GM19324 (cell line): ENCODE results near the gene PADI4.

Experiments
- ATAC-seq: cut with Tn5 transposase; IDR thresholded peaks from one replicate; pipeline ENCODE4 v1.9.1; 2021; ENCODE audit warnings: mild to moderate bottlenecking, moderate library complexity; ENCODE audit not compliant: unreplicated experiment, low FRiP score

PADI4 gene

DNA sequence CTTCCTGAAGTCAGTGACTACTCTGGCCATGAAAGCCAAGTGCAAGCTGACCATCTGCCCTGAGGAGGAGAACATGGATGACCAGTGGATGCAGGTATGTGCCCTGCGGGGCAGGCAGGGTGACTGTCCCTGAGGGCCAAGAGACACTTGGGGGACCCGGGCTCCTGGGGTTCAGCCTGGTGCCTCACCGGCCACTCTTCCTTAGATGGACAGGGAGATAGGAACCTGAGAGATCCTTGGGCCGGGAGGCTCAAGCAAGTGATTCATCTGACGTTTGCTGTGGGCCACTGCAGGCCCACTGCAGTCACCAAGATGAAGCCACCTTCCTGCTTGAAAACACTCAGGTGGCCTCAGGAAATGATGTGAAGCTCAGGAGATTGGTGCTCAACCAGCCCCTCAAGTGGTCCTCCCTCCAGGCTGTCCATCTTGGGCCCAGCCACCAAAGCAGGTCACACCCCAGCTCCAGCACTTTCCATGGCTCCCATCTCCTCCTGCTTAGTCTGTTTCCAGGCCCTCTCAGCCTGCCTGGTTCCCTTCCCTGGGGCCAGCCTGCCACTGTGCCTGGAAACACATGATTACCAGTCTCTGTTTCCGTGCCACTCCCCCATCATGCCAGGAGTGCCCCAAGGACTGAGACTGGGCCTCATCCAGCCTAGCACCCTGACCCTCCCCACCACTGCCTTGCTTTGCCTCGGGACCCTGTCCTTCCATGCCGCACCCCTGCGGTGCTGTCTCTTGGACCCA lies 38.2 kb downstream of the PADI4 start:
- no peak for ATAC-seq

GRCh38 chr1:17347769-17348592 lies 40.0 kb downstream of the PADI4 start:
- ATAC-seq: no peak

DNA sequence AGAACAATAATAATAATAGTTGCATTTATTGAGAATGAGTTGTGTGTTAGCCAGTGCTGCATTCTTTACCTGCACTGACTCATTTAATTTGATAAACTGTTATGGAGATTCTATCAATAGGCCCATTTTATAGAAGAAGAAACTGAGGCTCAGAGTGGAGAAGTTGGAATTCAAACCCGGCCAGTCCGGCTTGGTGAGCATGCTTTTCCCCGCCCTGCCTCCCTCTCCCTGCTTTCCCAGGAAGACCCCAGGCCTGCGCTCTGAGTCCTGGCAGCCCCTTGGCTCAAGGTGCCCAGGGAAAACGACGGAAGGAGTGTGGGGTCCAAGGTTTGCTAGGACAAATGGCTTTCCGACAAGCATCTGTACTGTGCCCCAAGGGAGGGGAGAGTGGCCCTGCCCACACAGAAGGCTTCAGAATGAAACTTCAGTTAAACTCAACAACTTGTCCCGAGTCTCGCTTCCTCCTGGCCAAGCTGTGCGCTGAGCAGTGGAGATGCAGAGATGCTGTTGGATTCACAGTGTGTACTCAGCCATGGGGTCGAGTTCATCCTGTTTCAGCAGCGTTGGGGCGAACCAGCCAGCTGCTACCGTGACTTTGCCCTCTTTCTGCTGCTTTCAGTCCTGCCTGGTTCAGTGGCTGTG lies 40.7 kb downstream of the PADI4 start:
- no peak for ATAC-seq

DNA sequence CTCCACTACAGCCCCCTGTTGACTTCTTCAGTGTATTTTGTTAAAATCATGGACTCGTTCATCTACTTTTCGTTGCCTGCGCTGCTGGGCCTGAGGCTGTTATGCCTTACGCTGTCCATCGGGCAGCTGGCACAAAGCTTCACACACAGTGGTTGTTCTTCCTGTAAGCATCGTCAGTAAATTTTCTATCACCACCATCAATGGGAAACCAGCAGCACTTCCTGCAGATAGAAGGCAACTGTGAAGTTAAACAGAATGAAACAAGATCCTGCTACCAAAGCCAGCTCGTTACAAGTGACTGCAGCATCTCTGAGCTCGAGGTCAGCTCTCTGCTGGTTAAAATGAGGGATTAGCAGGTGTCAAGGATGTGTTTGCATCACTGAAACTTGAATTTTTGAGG lies 42.1 kb downstream of the PADI4 start:
- no peak for ATAC-seq

- ATAC-seq: no peak
These were observed 43.0 kb downstream of the PADI4 start for GRCh38 chr1:17350928-17351446.

GRCh38 chr1:17351598-17352324 lies 43.8 kb downstream of the PADI4 start:
- no peak for ATAC-seq

- ATAC-seq: no peak
These were observed 44.5 kb downstream of the PADI4 start for GRCh38 chr1:17352419-17352909.

DNA sequence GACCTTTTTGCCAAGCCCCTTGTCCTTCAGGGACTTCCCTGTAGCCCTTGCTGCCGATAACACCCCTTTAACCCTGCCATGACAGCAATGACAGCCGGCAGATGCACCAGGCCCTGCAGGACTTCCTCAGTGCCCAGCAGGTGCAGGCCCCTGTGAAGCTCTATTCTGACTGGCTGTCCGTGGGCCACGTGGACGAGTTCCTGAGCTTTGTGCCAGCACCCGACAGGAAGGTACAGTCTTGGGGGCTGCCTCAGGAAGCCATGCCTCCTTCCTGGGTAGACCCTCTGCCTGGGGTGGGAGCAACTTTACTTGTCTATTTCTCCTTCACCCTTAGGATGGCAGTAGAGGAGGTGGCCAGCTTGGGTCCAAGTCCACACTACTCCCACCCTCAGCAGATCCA lies 47.9 kb downstream of the PADI4 start:
- no peak for ATAC-seq

GRCh38 chr1:17356387-17357026 lies 48.5 kb downstream of the PADI4 start:
- ATAC-seq: no peak

- no peak for ATAC-seq
These were observed 50.6 kb downstream of the PADI4 start for GRCh38 chr1:17358557-17358956.

DNA sequence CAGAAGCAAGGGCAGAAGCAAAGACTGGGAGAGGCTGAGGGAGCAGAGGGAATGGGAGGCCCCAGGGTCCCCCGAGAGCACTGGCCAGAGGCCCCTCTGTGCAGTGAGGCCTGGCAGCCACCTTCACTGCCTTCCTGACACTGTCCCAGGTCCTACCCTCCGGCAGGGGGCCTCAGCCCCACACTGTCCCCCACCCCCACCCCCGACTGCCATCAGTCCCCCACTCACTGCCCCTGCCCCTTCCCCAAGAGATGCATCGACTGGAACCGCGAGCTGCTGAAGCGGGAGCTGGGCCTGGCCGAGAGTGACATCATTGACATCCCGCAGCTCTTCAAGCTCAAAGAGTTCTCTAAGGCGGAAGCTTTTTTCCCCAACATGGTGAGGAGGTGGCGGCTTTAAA lies 51.0 kb downstream of the PADI4 start:
- ATAC-seq: no peak

DNA sequence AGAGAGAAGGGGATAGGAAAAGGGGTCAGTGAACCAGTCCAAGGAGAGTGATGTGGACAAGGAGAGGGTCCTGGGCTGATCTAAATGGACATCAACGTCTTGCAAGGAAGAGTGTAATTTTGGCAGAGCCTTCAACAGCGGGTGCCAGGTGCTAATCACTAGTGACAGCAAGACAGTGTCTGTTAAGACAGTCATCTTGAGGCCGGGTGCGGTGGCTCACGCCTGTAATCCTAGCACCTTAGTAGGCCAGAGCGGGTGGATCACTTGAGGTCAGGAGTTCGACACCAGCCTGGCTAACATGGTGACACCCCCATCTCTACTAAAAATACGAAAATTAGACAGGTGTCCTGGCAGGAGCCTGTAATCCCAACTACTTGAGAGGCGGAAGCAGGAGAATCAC lies 51.8 kb downstream of the PADI4 start:
- no peak for ATAC-seq

- no peak for ATAC-seq
These were observed 52.4 kb downstream of the PADI4 start for GRCh38 chr1:17360272-17360956.

DNA sequence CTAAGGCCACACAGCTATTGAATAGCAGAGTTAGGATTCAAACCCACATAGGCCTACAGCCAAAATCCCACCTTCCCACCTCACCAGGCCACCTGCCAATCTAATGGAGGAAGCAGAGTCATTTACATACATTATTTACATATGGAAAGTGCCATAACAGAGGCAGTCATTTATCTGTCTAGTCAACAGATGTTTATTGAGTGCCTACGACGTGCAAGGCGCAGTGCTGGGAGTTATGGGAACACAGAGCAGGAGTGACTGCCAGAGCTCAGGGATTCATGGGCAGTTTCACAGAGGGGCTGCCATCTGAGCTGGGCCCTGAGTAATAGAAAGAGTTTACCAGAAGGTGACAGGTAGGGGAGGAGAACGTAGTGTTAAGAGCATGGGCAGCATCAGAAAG lies 53.7 kb downstream of the PADI4 start:
- ATAC-seq: no peak

GRCh38 chr1:17363351-17363750 lies 55.4 kb downstream of the PADI4 start:
- no peak for ATAC-seq

DNA sequence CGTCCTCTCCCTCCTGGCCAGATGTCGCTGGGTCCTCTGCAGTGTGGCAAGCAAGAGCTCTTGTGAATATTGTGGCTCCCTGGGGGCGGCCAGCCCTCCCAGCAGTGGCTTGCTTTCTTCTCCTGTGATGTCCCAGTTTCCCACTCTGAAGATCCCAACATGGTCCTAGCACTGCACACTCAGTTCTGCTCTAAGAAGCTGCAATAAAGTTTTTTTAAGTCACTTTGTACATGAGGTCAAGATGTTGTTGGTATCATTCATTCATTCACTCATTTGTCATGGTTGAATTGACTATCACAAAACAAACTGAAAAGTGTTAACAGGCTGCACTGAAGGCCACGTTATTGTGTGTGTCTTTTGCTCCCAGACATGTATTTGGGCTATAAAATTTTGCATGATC lies 55.8 kb downstream of the PADI4 start:
- no peak for ATAC-seq

DNA sequence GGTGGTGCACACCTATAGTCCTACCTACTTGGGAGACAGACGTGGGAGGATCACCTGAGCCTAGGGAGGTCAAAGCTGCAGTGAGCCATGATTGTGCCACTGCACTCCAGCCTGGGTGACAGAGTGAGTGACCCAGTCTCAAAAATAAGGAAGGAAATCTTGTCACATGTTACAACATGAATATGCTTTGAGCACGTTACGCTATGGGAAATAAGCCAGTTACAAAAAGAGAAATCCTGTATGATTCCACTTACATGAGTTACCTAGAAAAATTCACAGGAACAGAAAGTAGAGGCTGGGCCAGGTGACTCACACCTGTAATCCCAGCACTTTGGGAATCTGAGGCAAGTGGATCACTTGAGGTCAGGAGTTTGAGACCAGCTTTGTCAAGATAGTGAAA lies 57.3 kb downstream of the PADI4 start:
- ATAC-seq: no peak

GRCh38 chr1:17369466-17369865 lies 61.5 kb downstream of the PADI4 start:
- no peak for ATAC-seq

DNA sequence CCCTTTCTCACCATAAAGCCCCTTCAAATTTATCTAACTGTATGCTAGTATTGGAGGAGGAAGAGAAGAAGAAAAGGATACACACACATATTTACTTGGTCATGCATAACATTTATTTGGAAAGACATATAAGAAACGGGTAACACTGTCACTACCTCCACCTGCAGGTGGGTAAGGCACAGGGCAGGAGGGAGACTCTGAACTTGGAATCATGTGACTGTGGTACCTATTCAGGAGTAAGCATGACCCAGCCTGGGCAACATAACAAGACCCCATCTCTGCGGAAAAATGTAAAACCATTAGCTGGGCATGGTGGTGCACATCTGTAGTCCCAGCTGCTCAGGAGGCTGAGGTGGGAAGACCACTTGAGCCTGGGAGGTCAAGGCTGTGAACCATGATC lies 62.6 kb downstream of the PADI4 start:
- ATAC-seq: no peak
